Upper lobe of right lung (tissue), 1 donor: ENCODE results near the gene DPP8. TPM values are rescaled to one million over a fixed set of nuclear protein-coding genes. Genes with fewer than 3 reads are reported as not detected.

Experiments used
- ATAC-seq: fragments of 200-7000 bp; cut with Tn5 transposase; one replicate; pipeline ENCODE4 v1.9.1; 2020; ENCODE audit warnings: mild to moderate bottlenecking, moderate library complexity
- DNase-seq: peaks from one replicate; pipeline ENCODE4 v3.0.0-alpha.2; 2020
- H3K27ac ChIP-seq: fragments of 200-600 bp; one replicate; pipeline ENCODE4 v1.8.0; 2022
- H3K27me3 ChIP-seq: fragments of 200-600 bp; one replicate; pipeline ENCODE4 v1.8.0; 2022; ENCODE audit warnings: mild to moderate bottlenecking
- H3K36me3 ChIP-seq: fragments of 200-600 bp; one replicate; pipeline ENCODE4 v1.8.0; 2022
- H3K4me1 ChIP-seq: fragments of 200-600 bp; one replicate; pipeline ENCODE4 v1.8.0; 2022
- H3K4me3 ChIP-seq: fragments of 200-600 bp; one replicate; pipeline ENCODE4 v1.8.0; 2022; ENCODE audit warnings: mild to moderate bottlenecking
- H3K9me3 ChIP-seq: fragments of 200-600 bp; one replicate; pipeline ENCODE4 v1.8.0; 2022
- intact Hi-C: fragments of 100-400 bp; cut with DNase I; formaldehyde crosslinking; loops from one replicate; pipeline ENCODE4 v1.11.0; 2022
- total RNA-seq: library from RNA; stranded (reverse); fragmentation: NEBNext Ultra II Directional; extraction: Animal tissue kit (Norgen Biotek cat#: 25700); gene quantifications from one replicate; pipeline ENCODE4 v1.2.1, GENCODE V29; 2021
- TF ChIP-seq, protein P1 (sequence below): fragments of 200-600 bp; IDR thresholded peaks from one replicate; pipeline ENCODE4 v1.8.0; 2022; ENCODE audit warnings: antibody characterized with exemption
- donor health status: DM: no; HTN: yes; CAD: no; lungs with severe emphysema.

DPP8 gene
- total RNA-seq, 1 donor from 2014 or later, result 28.2 TPM

DNA sequence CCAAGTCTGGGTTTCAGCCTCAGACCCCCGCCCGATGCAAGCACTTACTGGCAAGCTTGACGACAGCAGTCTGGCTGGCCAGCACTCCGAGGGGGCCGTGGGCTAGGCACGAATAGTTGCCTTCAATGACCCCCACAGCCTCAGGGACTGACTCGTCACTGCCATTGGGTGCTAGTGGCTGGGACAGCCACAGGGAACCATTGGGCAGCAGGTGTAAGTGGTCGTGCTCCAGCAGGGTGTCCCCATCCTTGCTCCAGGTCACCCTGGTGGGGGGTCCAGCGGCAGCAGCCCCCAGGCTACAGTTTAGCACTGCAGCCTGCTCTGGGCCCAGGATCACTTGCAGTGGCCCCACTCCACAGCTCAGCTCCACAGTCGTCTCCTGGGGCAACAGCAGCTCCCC, 106.5 kb downstream of the DPP8 start:
- intact Hi-C loops, result no loop called here
- TF ChIP-seq, protein P1, sequence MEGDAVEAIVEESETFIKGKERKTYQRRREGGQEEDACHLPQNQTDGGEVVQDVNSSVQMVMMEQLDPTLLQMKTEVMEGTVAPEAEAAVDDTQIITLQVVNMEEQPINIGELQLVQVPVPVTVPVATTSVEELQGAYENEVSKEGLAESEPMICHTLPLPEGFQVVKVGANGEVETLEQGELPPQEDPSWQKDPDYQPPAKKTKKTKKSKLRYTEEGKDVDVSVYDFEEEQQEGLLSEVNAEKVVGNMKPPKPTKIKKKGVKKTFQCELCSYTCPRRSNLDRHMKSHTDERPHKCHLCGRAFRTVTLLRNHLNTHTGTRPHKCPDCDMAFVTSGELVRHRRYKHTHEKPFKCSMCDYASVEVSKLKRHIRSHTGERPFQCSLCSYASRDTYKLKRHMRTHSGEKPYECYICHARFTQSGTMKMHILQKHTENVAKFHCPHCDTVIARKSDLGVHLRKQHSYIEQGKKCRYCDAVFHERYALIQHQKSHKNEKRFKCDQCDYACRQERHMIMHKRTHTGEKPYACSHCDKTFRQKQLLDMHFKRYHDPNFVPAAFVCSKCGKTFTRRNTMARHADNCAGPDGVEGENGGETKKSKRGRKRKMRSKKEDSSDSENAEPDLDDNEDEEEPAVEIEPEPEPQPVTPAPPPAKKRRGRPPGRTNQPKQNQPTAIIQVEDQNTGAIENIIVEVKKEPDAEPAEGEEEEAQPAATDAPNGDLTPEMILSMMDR, result no peak
- Histone ChIP-seq H3K36me3 (no peaks in the 10 kb centered on the region), H3K27ac (no peak overlapping the region), H3K4me1 (no peaks in the 10 kb centered on the region), H3K27me3 (peaks cover 5% of the 10 kb centered on the region), H3K9me3 (no peaks in the 10 kb centered on the region), H3K4me3 (no peak overlapping the region)
- DNase-seq (no peak), ATAC-seq (no peak)

DNA sequence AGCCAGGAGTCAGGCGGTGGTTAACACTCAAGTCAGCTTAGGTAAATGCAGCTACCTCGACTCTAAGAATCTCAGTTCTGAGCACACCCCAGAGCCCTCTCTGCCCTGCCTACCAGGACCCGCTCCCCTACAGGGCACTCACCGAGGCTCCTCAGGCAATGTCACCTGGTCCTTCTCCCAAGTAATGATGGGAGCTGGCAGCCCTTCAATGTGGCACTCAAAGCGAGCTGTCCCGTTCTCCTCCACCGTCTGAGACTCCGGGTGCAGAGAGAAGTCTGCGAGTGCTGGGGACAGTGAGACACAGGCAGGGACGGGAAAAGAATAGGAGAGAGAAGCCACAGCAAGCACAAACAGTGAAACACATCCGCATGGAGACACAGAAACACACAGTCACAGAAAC, 107.5 kb downstream of the DPP8 start:
- Histone ChIP-seq H3K4me3 (no peak overlapping the region), H3K9me3 (no peaks in the 10 kb centered on the region), H3K4me1 (no peaks in the 10 kb centered on the region), H3K27me3 (peaks cover 5% of the 10 kb centered on the region), H3K27ac (no peak overlapping the region), H3K36me3 (no peaks in the 10 kb centered on the region)
- intact Hi-C loops, result no loop called here
- TF ChIP-seq, protein P1, result no peak
- ATAC-seq (peak; percentile 21), DNase-seq (no peak)

DNA sequence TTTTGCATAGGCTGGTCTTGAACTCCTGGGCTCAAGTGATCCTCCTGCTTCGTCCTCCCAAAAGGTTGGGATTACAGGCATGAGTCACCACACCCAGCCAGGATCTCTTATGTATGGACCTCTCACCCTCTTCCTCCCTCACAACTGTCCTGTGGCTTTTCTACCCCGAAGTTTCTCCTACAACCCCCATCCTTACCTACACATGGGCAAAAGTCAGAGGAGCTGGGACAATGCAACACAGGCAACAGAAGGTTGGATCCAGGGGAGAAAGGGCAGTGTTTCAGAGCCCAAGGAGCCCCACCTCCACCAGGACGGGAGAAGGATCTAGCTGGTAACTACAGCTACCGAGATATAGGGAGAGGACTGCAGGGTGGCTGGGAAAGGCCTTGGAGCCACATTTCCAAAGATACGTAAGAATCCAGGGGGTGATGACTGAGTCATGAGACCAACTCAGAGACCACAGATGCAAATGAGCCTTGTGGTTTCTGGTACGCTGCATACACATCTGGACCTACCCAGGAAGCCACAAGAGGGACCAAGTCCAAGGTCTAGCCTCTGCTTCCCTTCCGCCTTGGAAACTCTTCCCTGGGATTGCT, 108.4 kb downstream of the DPP8 start:
- no peaks in the 10 kb centered on the region for H3K4me1 ChIP-seq
- H3K9me3 ChIP-seq, result no peaks in the 10 kb centered on the region
- peaks cover 5% of the 10 kb centered on the region for H3K27me3 ChIP-seq
- ATAC-seq, result no peak
- H3K4me3 ChIP-seq, result no peak overlapping the region
- no peak for DNase-seq
- H3K27ac ChIP-seq, result no peak overlapping the region
- TF ChIP-seq, protein P1, result no peak
- intact Hi-C loops, result no loop called here
- no peaks in the 10 kb centered on the region for H3K36me3 ChIP-seq

DNA sequence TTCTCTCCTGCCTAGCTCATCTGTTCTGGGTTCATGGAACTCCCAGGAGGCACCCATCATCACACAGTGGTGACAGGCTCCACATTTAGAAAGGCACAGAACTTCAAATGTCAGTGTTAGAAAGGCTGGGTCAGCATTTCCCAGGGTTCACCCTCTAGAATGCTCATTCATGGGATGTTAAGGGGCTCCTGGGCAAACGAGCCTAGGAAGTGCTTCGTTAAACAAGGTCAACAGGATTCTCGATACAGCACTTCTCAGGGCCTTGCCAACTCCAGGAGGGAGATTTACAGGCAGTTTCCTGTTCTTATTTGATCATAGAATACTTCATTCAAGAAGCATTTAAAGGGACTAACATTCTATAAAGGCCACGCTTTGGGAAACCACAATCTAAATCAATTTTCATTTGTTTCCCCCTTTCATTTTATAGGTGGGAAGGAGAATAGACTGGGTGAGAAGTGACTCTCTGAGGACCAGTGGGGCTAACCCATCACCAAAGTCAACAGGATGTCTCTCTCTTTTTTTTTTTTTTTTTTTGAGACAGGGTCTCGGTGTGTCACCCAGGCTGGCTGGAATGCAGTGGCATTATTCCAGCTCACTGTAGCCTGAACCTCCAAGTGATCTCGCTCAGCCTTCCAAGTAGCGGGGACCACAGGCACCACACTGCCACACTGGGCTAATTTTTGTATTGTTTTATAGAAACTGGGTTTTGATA, 109.0 kb downstream of the DPP8 start:
- Histone ChIP-seq H3K27ac (no peak overlapping the region), H3K9me3 (no peaks in the 10 kb centered on the region), H3K4me3 (no peak overlapping the region), H3K36me3 (no peaks in the 10 kb centered on the region), H3K27me3 (peaks cover 5% of the 10 kb centered on the region), H3K4me1 (no peaks in the 10 kb centered on the region)
- TF ChIP-seq, protein P1, result no peak
- DNase-seq (no peak), ATAC-seq (no peak)
- intact Hi-C loops, result no loop called here

DNA sequence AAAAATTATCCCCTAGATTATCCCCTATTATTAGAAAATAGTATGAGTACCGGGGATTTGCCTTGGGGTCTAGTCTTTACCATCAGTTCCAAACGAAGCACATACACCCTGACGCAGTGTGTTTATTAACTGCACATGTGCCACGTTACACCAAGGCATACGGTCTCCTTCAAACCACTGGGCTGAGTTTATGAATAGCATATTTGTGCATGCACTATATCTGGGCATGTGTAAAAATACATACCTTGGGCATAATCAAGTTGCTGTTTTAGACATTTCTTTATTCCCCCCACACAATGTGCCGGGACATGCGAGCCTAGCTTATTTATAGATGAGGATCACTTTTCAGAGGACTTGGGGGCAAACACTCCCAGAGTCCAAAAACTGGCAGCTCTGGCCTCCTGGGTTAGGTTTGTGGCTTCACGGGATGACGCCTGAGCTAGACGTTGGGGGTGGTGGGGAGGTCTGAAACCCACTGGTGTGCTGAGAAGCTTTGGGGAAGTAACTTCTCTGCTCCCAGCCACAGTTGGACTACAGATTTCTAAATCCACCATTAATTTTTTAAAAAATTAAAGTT, 111.0 kb downstream of the DPP8 start:
- H3K4me3 ChIP-seq, result no peak overlapping the region
- H3K36me3 ChIP-seq, result no peaks in the 10 kb centered on the region
- no peak overlapping the region for H3K27ac ChIP-seq
- peaks cover 5% of the 10 kb centered on the region for H3K27me3 ChIP-seq
- peaks cover 5% of the 10 kb centered on the region for H3K4me1 ChIP-seq
- TF ChIP-seq, protein P1, result no peak
- no peaks in the 10 kb centered on the region for H3K9me3 ChIP-seq
- intact Hi-C loops, result no loop called here
- DNase-seq (no peak), ATAC-seq (no peak)
